Measurements from ENCODE around the gene FBXO31. TPM values are rescaled to one million over a fixed set of nuclear protein-coding genes. Genes with fewer than 3 reads are reported as not detected.

FBXO31 gene
- total and polyA plus RNA-seq, 9 of the 15 experiments (the other 6 are each of a cell fraction or from before 2014, with no cell fraction given) = 0.18 to 33.3 (median 10.9) TPM

DNA sequence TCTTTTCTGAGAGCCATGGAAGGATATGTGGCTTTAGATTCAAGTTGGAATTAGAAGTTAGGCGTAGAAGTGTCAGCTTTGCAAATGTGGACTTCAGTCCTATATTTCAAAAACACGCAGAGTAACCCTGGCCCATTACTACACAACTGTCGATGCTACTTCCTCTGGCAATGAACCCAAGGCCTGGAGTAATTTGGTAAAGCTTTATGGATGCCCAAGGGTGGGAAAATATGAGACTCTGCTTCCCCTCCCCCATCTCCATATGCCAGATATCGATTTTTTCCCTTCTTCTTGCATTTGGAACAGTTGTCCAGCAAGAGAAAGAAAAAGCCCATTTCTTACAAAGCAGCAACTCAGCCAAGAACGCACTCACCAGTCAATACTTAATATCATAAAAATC is 5.7 kb upstream of the FBXO31 start (continued):
- TF ChIP-seq REST (IDR thresholded peaks at IDR 0.05; ENCODE audit: borderline replicate concordance) (no peak), REST (CRISPR knock-in tag; IDR thresholded peaks at IDR 0.05; ENCODE audit: low read depth) (no peak), ZNF311 (CRISPR knock-in tag; IDR thresholded peaks at IDR 0.05) (0 out of 2 replicates have a peak, but pooled peaks have one; percentile 53), ZNF41 (CRISPR knock-in tag; conservative IDR thresholded peaks at IDR 0.05) (no peak), SMAD4 (CRISPR knock-in tag; conservative IDR thresholded peaks at IDR 0.05) (peak; percentile 38; the same call in 1 of the 2 replicates), CXXC5 (CRISPR knock-in tag; IDR thresholded peaks at IDR 0.05) (peak; percentile 32; the same call in 1 of the 2 replicates), ZFPM2 (CRISPR knock-in tag; IDR thresholded peaks at IDR 0.05) (no peak), ARID2 (IDR thresholded peaks at IDR 0.05) (no peak), MYNN (IDR thresholded peaks at IDR 0.05) (no peak), MYNN (CRISPR knock-in tag; IDR thresholded peaks at IDR 0.05) (no peak), NFIX (CRISPR knock-in tag; IDR thresholded peaks at IDR 0.05; ENCODE audit: low read depth) (no peak), BRD9 (IDR thresholded peaks at IDR 0.05; ENCODE audit: low read depth, partially characterized antibody) (peak; percentile 48), PRMT5 (CRISPR knock-in tag; IDR thresholded peaks at IDR 0.05) (no peak), ZNF395 (CRISPR knock-in tag; IDR thresholded peaks at IDR 0.05) (0 out of 2 replicates have a peak, but pooled peaks have one; percentile 38), MAFK (IDR thresholded peaks at IDR 0.05; ENCODE audit: low read length) (no peak), ZNF121 (CRISPR knock-in tag; conservative IDR thresholded peaks at IDR 0.05) (no peak), ZBTB12 (CRISPR knock-in tag; IDR thresholded peaks at IDR 0.05) (no peak), ZNF175 (CRISPR knock-in tag; IDR thresholded peaks at IDR 0.05; ENCODE audit: low read depth) (no peak), EWSR1 (IDR thresholded peaks at IDR 0.05; ENCODE audit: borderline replicate concordance, low read depth, partially characterized antibody) (no peak), ILK (tag; IDR thresholded peaks at IDR 0.05; ENCODE audit: borderline replicate concordance, low read depth) (0 out of 2 replicates have a peak, but pooled peaks have one; percentile 36), NFE2 (IDR thresholded peaks at IDR 0.05; ENCODE audit: low read depth) (no peak)

Measured in K562 (cell line).